HUES48 (cell line): ENCODE results near the gene TSPYL6.
"Not testable (repeated sequence)": the region's sequence is repeated elsewhere in the genome, so short reads cannot be mapped to it uniquely, and the experiment has no call there.

Experiments
- H3K27ac ChIP-seq: one replicate; pipeline ENCODE4 v1.7.0; 2013; ENCODE audit warnings: low read depth, low read length, inconsistent platforms
- H3K27me3 ChIP-seq: 2 replicates; pipeline ENCODE4 v1.6.1; 2013; ENCODE audit warnings: mild to moderate bottlenecking, low read length; ENCODE audit not compliant: control insufficient read depth, insufficient read depth
- H3K36me3 ChIP-seq: 2 replicates; pipeline ENCODE4 v1.6.1; 2013; ENCODE audit warnings: low read length; ENCODE audit not compliant: control insufficient read depth, insufficient read depth
- H3K4me1 ChIP-seq: 2 replicates; pipeline ENCODE4 v1.6.1; 2013; ENCODE audit warnings: mild to moderate bottlenecking, low read length; ENCODE audit not compliant: control insufficient read depth, insufficient read depth
- H3K4me3 ChIP-seq: 2 replicates; pipeline ENCODE4 v1.5.1; 2013; ENCODE audit warnings: mild to moderate bottlenecking, low read depth, low read length
- H3K9ac ChIP-seq: 2 replicates; pipeline ENCODE4 v1.6.1; 2013; ENCODE audit warnings: mild to moderate bottlenecking, low read depth, low read length, moderate library complexity
- H3K9me3 ChIP-seq: 2 replicates; pipeline ENCODE4 v1.6.1; 2013; ENCODE audit warnings: low read length; ENCODE audit not compliant: control insufficient read depth, insufficient read depth

The TSPYL6 gene

DNA sequence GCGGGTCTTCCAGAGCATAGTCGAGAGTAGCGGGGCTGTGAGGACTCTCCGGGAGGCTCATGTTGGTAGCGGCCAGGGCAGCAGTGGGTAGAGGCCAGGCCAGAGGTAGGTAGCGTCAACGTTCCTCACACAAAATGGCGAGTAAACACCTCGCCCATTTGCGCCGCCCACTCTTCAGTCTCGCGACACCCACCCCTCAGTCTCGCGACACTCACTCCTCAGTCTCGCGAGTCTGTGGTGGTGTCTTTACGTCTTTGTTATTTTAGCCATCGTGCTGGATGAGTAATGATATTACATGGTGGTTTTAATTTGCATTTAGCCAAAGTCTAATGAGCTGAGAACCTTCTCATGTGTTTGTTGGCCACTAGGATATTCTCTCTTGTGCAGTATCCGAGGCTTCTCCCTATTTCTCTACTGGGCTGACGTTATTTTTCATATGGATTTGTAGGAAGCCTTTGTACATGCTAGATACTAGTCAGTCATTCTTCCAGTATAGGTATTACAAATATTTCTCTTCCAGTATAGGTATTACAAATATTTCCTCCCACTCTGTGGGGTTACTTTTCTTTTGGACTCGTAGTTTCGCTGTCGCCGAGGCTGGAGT lies at the start of gene TSPYL6:
TSS of gene TSPYL6 (minus strand) at position 139 of the 604 bp plus-strand sequence. CDS start at position 61, 78 bp downstream.
- no peak within 1 kb of the TSS for H3K9ac ChIP-seq
- H3K27me3 ChIP-seq: no peaks in the 10 kb centered on the region
- H3K9me3 ChIP-seq: no peaks in the 10 kb centered on the region
- H3K4me1 ChIP-seq: no peaks in the 10 kb centered on the region
- H3K4me3 ChIP-seq: no peak within 1 kb of the TSS
- no peaks in the 10 kb centered on the region for H3K36me3 ChIP-seq
- H3K27ac ChIP-seq: no peak within 1 kb of the TSS

DNA sequence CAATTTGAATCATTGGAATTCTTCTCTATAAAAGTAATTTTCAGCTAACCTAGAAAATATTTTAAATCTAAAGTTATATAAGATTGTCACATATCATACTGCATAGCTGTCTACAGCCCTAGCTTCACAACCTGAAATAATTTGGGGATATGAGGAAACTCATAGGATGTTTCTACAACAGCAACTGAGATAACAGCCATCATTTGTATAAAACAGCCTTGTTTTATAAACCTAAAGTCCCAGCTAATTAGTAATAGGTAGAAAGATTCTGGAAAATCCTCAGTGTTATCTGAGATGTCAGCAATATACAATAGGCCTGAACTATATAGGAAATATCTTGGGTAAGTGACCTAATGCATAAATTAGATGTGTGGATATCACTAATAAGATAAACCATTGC lies 47.6 kb upstream of the TSPYL6 start:
- no peak overlapping the region for H3K4me3 ChIP-seq
- no peaks in the 10 kb centered on the region for H3K9me3 ChIP-seq
- H3K36me3 ChIP-seq: no peaks in the 10 kb centered on the region
- no peak overlapping the region for H3K9ac ChIP-seq
- no peaks in the 10 kb centered on the region for H3K27me3 ChIP-seq
- H3K27ac ChIP-seq: no peak overlapping the region
- H3K4me1 ChIP-seq: no peaks in the 10 kb centered on the region

DNA sequence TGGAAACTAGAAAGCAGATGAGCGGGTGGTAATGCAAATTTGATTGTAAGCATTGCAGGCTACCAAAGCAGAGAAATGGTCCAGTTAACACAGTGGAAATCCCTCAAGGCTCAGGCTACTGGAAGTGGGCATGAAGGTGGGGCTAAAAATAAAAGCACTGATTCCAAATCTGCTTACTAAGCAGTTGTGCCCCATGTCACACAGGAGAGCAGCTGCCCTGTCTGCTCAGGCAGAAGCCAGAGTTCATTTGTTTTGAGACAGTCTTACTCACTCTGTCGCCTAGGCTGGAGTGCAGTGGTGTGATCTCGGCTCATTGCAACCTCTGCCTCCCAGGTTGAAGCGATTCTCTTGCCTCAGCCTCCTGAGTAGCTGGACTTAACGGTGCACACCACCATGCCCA lies 42.5 kb upstream of the TSPYL6 start:
- Histone ChIP-seq H3K9ac (no peak overlapping the region), H3K4me3 (no peak overlapping the region), H3K9me3 (no peaks in the 10 kb centered on the region), H3K4me1 (peaks cover 4% of the 10 kb centered on the region; the same call in 1 of the 2 replicates), H3K36me3 (no peaks in the 10 kb centered on the region), H3K27me3 (0 out of 2 replicates have a peak, but pooled peaks cover 2% of the 10 kb centered on the region), H3K27ac (no peak overlapping the region)

DNA sequence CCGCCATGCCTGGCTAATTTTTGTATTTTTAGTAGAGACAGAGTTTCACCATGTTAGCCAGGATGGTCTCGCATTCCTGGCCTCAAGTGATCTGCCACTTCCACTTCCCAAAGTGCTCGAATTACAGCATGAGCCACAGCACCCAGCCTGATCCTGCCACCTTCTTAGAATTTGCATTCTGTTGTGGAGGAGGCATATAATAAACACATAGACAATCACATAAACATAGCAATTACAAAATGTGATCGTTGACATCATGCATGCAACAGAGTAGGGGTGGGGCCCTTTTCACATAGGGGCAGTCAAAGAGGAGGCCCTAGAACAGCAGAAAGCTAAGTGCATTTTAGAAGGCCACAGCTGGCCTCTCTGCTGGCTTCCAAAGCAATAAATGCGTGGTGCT lies 39.9 kb upstream of the TSPYL6 start:
- Histone ChIP-seq H3K27ac (no peak overlapping the region), H3K27me3 (peaks cover 27% of the 10 kb centered on the region), H3K9ac (no peak overlapping the region), H3K4me3 (no peak overlapping the region), H3K36me3 (no peaks in the 10 kb centered on the region), H3K4me1 (peaks cover 5% of the 10 kb centered on the region; the same call in 1 of the 2 replicates), H3K9me3 (no peaks in the 10 kb centered on the region)

DNA sequence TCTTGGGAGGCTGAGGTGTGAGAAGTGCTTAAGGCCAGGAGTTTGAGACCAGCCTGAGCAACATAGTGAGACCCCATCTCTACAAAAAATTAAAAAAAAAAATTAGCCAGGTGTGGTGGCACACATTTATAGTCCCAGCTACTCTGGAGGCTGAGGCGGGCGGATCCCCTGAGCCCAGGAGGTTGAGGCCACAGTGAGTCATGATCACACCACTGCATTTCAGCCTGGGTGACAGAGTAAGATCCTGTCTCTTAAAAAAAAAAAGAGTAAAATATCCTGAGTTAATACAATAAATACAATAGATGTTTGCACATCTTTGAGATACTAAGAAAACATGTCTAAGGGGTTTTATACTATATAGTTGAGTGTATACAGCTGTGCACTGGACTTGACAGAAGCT lies 38.6 kb upstream of the TSPYL6 start:
- H3K9ac ChIP-seq, H3K9me3 ChIP-seq, H3K27ac ChIP-seq, H3K36me3 ChIP-seq, H3K4me3 ChIP-seq: not testable (repeated sequence)
- peaks cover 18% of the 10 kb centered on the region; the same call in 1 of the 2 replicates for H3K4me1 ChIP-seq
- peaks cover 39% of the 10 kb centered on the region for H3K27me3 ChIP-seq

DNA sequence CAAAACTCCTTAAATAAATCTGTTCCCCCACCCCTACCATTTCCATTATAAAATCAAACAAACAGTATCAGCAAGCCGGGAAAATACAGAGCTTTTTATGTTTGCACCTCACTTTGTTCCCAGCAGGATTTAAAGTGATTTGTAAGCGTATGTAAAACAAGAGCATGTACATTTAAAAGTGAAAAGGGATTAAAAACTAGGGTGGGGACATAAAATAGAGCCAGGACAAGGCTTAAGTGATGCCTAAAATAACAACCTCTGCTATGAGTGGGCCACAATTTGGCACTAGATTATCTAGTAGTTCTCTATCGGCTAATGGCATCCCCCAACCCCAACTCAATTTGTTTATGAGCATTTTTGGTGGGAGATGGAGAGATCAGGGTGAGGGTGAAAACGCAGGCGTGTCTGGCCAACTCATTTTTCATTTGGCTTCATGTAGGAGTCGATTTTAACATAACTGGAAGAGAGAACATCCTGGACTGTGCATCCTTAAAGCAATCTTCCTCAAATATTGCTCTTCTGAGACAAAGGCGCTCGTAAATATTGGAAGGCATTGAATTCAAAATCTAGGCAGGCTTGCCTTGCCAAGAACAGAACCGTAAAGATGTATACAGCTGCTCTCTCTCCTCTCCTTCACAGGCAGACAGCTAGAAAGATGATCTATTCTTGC lies 34.5 kb upstream of the TSPYL6 start:
- H3K27me3 ChIP-seq: peaks cover 68% of the 10 kb centered on the region
- H3K4me3 ChIP-seq: peak overlapping the region; percentile 28; the same call in 1 of the 2 replicates
- H3K36me3 ChIP-seq: no peaks in the 10 kb centered on the region
- H3K9ac ChIP-seq: no peak overlapping the region
- H3K4me1 ChIP-seq: peaks cover 33% of the 10 kb centered on the region
- H3K9me3 ChIP-seq: no peaks in the 10 kb centered on the region
- H3K27ac ChIP-seq: no peak overlapping the region

DNA sequence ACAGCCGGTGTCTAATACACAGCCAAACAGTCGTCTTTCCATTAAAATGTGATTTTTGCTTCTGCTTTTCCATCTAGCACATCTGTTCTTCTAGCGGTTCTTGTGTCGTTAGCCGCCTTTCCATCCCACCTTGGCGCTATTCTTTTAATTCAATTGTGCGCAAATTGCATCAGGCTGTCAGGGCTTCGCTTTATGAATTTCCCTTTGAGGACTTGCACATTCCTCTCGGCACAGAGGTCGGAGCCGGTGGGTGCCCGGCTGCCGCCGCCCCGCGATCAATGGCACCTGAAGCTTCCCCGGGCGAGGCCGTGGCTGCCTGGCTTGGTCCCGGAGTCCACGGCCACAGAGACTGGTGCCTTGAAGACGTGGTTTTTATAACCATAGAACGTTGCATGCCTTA lies 33.9 kb upstream of the TSPYL6 start:
- Histone ChIP-seq H3K27ac (no peak overlapping the region), H3K27me3 (peaks cover 68% of the 10 kb centered on the region), H3K36me3 (no peaks in the 10 kb centered on the region), H3K9me3 (no peaks in the 10 kb centered on the region), H3K4me3 (peak overlapping the region; percentile 28; the same call in 1 of the 2 replicates), H3K9ac (no peak overlapping the region), H3K4me1 (peaks cover 33% of the 10 kb centered on the region)

DNA sequence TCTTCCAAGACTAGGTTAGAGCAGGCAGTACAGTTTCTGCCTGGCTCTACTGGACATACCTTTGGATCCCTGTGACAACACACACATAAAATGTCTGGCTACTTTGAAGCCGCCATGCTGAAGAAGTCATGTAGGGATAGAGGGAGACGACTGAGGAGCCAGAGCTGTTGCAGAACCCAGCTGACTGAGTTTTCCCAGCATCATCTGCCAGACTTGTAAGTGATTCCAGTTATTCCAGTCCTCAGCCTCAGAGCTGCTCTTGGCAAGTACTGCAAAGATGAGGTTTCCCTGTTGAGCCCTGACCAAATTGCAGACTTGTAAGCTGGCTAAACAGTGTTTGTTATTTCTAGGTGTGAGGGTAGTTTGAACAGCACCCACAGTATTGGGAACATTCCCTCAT lies 31.5 kb upstream of the TSPYL6 start:
- no peaks in the 10 kb centered on the region for H3K36me3 ChIP-seq
- no peaks in the 10 kb centered on the region for H3K9me3 ChIP-seq
- no peak overlapping the region for H3K9ac ChIP-seq
- no peak overlapping the region for H3K27ac ChIP-seq
- H3K4me3 ChIP-seq: no peak overlapping the region
- peaks cover 33% of the 10 kb centered on the region for H3K4me1 ChIP-seq
- peaks cover 57% of the 10 kb centered on the region for H3K27me3 ChIP-seq

DNA sequence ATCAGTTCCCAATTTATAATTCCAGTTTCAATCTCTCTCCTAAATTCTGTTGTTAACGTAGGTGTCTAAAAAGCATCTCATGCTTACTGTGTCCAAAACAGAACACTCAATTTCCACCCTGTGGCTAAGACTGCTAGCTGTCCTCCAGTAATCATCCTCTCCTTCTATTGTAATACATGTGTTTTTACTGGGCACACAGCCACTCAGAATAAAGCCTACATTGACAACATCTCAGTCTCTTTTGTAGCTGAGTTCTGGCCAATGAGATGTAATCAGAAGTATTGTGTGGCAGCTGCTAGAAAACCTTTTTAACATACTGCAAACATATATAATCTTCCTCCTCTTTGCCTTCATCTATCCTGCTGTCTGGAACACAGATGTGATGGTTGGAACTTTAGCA lies 29.4 kb upstream of the TSPYL6 start:
- H3K27me3 ChIP-seq: peaks cover 36% of the 10 kb centered on the region
- H3K4me3 ChIP-seq: no peak overlapping the region
- H3K4me1 ChIP-seq: peaks cover 27% of the 10 kb centered on the region
- H3K36me3 ChIP-seq: no peaks in the 10 kb centered on the region
- no peak overlapping the region for H3K27ac ChIP-seq
- no peaks in the 10 kb centered on the region for H3K9me3 ChIP-seq
- no peak overlapping the region for H3K9ac ChIP-seq

DNA sequence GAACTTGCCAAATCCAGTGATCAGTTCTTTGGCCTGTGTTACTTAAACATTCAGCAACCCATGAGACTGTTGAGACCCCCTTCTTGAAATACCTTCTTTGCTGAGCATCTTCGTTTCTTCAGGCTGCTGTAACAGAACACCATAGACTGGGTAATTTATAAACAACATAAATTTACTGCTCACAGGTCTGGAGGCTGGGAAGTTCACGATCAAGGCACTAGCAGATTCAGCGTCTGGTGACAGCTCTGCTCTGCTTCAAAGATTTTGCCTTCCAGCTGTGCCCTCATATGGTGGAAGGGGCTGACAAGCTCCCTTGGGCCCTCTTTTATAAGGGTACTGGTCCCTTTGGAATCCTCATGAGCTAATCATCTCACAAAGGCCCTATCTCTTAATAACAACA lies 28.8 kb upstream of the TSPYL6 start:
- Histone ChIP-seq H3K9ac (no peak overlapping the region), H3K4me1 (peaks cover 21% of the 10 kb centered on the region), H3K27ac (no peak overlapping the region), H3K36me3 (no peaks in the 10 kb centered on the region), H3K27me3 (peaks cover 30% of the 10 kb centered on the region), H3K4me3 (no peak overlapping the region), H3K9me3 (no peaks in the 10 kb centered on the region)

DNA sequence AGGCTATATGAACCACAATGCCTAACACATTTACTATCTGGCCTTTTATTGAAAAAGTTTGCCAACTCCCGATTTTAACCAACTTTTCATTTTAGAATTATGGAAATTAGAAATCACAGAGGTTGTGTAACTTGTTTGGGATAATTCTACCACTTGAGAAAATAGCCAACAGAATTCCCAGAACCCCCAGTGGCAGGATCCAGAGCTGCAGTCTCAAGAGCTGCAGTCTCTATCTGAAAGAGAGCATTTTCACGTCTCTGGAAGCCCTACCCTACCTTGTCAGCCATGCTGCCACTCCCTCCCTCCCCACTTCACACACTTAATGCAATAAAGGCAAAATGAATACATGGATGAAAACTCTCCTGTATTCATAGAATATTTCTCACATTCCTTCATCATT lies 23.4 kb upstream of the TSPYL6 start:
- no peaks in the 10 kb centered on the region for H3K9me3 ChIP-seq
- H3K9ac ChIP-seq: no peak overlapping the region
- H3K4me3 ChIP-seq: no peak overlapping the region
- no peak overlapping the region for H3K27ac ChIP-seq
- no peaks in the 10 kb centered on the region for H3K36me3 ChIP-seq
- no peaks in the 10 kb centered on the region for H3K27me3 ChIP-seq
- H3K4me1 ChIP-seq: no peaks in the 10 kb centered on the region
